ENCODE measurements around the gene NR6A1.

Gene NR6A1

DNA sequence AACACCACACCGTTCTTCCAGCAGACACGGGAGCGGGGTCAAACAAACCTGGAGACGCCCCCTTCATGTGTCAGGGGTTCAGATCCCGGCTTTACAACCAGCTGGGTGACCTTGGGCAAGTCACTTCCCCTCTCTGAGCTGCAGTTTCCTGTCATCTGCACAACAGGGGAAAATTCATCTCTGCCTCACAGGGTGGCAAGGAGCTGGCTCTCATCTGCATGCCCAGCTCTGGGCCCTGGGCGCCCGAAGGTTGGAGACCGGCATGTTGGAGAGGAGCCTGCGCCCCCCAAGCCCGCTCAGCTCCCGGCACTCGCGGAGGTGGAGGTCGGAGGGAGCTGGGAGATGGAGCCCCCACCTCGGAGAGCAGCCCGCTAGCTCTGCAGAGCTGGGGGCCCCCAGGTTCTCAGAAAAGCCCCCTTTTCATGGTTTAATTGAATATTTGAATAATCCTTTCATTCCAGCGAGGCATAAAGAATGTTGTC lies 284.3 kb downstream of the NR6A1 start:
- Histone ChIP-seq H3K4me1 (no peaks in the 10 kb centered on the region), H3K4me2 (no peak overlapping the region), H3K27me3 (no peaks in the 10 kb centered on the region), H3K36me3 (no peaks in the 10 kb centered on the region), H3K27ac (no peak overlapping the region), H3K9me3 (replicated peaks in 1 of 11) (no peaks in the 10 kb centered on the region), H3K4me3 (no peak overlapping the region), H3K9ac (no peak overlapping the region), H4K20me1 (no peaks in the 10 kb centered on the region)
- TF ChIP-seq Cebpa-rat (IDR thresholded peaks at IDR 0.05), result no peak

DNA sequence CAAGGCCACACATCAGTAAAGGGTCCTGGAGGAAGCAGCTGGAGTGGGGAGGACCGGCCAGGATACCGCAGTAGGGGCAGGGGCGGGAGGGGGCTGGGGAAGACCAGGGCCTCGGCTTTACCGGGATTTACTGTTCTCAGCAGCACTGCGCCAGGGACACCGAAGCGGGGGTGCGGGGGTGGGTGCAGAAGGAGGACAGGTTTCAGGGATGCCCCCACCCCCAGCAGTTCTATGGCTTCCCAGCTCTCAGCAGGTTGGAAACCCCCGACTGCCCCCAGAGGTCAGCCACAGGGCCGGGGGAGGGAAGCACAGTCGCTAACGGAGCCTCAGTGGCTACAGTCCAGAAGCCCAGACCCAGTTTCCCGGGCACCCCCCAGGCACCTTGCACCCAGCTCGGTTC lies 285.2 kb downstream of the NR6A1 start:
- no peaks in the 10 kb centered on the region for H3K27me3 ChIP-seq
- no peak for TF ChIP-seq Cebpa-rat (IDR thresholded peaks at IDR 0.05)

GRCh38 chr9:124485201-124485600 lies 285.9 kb downstream of the NR6A1 start:
- H3K9ac ChIP-seq, result no peak overlapping the region
- no peaks in the 10 kb centered on the region for H3K27me3 ChIP-seq
- no peak overlapping the region for H3K4me2 ChIP-seq
- no peak overlapping the region for H3K4me3 ChIP-seq
- TF ChIP-seq Cebpa-rat (IDR thresholded peaks at IDR 0.05), result no peak
- no peak overlapping the region for H3K27ac ChIP-seq
- no peaks in the 10 kb centered on the region for H3K9me3 ChIP-seq (replicated peaks in 1 of 11)
- H3K36me3 ChIP-seq, result no peaks in the 10 kb centered on the region
- no peaks in the 10 kb centered on the region; a peak in 1 of 22 replicates for H4K20me1 ChIP-seq
- peaks cover 0 to 8% (median 0%) of the 10 kb centered on the region in 10 experiments; a peak in 4 of 20 replicates for H3K4me1 ChIP-seq

More for the DNA sequence above, 285.2 kb downstream of the NR6A1 start:
- no peak overlapping the region for H3K9ac ChIP-seq
- no peak overlapping the region for H3K4me2 ChIP-seq
- H4K20me1 ChIP-seq, result no peaks in the 10 kb centered on the region
- no peak overlapping the region for H3K27ac ChIP-seq
- peaks cover 0 to 1% (median 0%) of the 10 kb centered on the region in 10 experiments; a peak in 1 of 20 replicates for H3K4me1 ChIP-seq
- H3K4me3 ChIP-seq, result no peak overlapping the region
- H3K36me3 ChIP-seq, result no peaks in the 10 kb centered on the region
- H3K9me3 ChIP-seq (replicated peaks in 1 of 11), result no peaks in the 10 kb centered on the region

GRCh38 chr9:124483481-124483880 lies 287.6 kb downstream of the NR6A1 start:
- H3K9me3 ChIP-seq (replicated peaks in 1 of 11), result no peaks in the 10 kb centered on the region
- no peak overlapping the region for H3K4me2 ChIP-seq
- peaks cover 0 to 9% (median 5%) of the 10 kb centered on the region in 11 experiments; a peak in 17 of 22 replicates for H3K27me3 ChIP-seq
- H3K27ac ChIP-seq, result no peak overlapping the region
- no peak overlapping the region for H3K9ac ChIP-seq
- TF ChIP-seq Cebpa-rat (IDR thresholded peaks at IDR 0.05), result no peak
- H3K4me1 ChIP-seq, result peaks cover 0 to 9% (median under 1%) of the 10 kb centered on the region in 10 experiments; a peak in 7 of 20 replicates
- H4K20me1 ChIP-seq, result no peaks in the 10 kb centered on the region; a peak in 1 of 22 replicates
- no peaks in the 10 kb centered on the region for H3K36me3 ChIP-seq
- H3K4me3 ChIP-seq, result no peak overlapping the region

GRCh38 chr9:124482431-124483031 lies 288.6 kb downstream of the NR6A1 start:
- no peaks in the 10 kb centered on the region for H3K36me3 ChIP-seq
- H3K9ac ChIP-seq, result no peak overlapping the region
- H3K4me2 ChIP-seq, result no peak overlapping the region
- no peak for TF ChIP-seq Cebpa-rat (IDR thresholded peaks at IDR 0.05)
- H3K27ac ChIP-seq, result no peak overlapping the region
- H3K9me3 ChIP-seq (replicated peaks in 1 of 11), result no peaks in the 10 kb centered on the region
- H4K20me1 ChIP-seq, result no peaks in the 10 kb centered on the region; a peak in 1 of 22 replicates
- peaks cover 0 to 15% (median 6%) of the 10 kb centered on the region in 10 experiments; a peak in 11 of 20 replicates for H3K4me1 ChIP-seq
- no peak overlapping the region for H3K4me3 ChIP-seq
- peaks cover 4 to 17% (median 12%) of the 10 kb centered on the region in 11 experiments; a peak in 20 of 22 replicates for H3K27me3 ChIP-seq

GRCh38 chr9:124481115-124481514 lies 290.0 kb downstream of the NR6A1 start:
- H3K4me2 ChIP-seq, result no peak overlapping the region
- H3K9ac ChIP-seq, result no peak overlapping the region
- no peaks in the 10 kb centered on the region for H3K36me3 ChIP-seq
- no peaks in the 10 kb centered on the region; a peak in 1 of 22 replicates for H4K20me1 ChIP-seq
- H3K4me3 ChIP-seq, result no peak overlapping the region
- H3K27ac ChIP-seq, result no peak overlapping the region
- no peak for TF ChIP-seq Cebpa-rat (IDR thresholded peaks at IDR 0.05)
- H3K9me3 ChIP-seq (replicated peaks in 1 of 11), result no peaks in the 10 kb centered on the region
- H3K4me1 ChIP-seq, result peaks cover 8 to 28% (median 17%) of the 10 kb centered on the region in 10 experiments
- H3K27me3 ChIP-seq, result peaks cover 14 to 26% (median 22%) of the 10 kb centered on the region in 11 experiments; a peak in 21 of 22 replicates

- no peak overlapping the region; a peak in 1 of 22 replicates for H3K4me2 ChIP-seq
- peaks cover 14 to 26% (median 22%) of the 10 kb centered on the region in 11 experiments; a peak in 21 of 22 replicates for H3K27me3 ChIP-seq
- H3K9me3 ChIP-seq (replicated peaks in 1 of 11), result no peaks in the 10 kb centered on the region
- H3K4me1 ChIP-seq, result peaks cover 13 to 33% (median 22%) of the 10 kb centered on the region in 10 experiments
- no peak overlapping the region; a peak in 1 of 22 replicates for H3K27ac ChIP-seq
- no peaks in the 10 kb centered on the region; a peak in 2 of 22 replicates for H4K20me1 ChIP-seq
- H3K36me3 ChIP-seq, result no peaks in the 10 kb centered on the region
- no peak overlapping the region for H3K4me3 ChIP-seq
- TF ChIP-seq Cebpa-rat (IDR thresholded peaks at IDR 0.05), result no peak
- H3K9ac ChIP-seq, result no peak overlapping the region
Measured at GRCh38 chr9:124480621-124480981, 290.5 kb downstream of the NR6A1 start.

DNA sequence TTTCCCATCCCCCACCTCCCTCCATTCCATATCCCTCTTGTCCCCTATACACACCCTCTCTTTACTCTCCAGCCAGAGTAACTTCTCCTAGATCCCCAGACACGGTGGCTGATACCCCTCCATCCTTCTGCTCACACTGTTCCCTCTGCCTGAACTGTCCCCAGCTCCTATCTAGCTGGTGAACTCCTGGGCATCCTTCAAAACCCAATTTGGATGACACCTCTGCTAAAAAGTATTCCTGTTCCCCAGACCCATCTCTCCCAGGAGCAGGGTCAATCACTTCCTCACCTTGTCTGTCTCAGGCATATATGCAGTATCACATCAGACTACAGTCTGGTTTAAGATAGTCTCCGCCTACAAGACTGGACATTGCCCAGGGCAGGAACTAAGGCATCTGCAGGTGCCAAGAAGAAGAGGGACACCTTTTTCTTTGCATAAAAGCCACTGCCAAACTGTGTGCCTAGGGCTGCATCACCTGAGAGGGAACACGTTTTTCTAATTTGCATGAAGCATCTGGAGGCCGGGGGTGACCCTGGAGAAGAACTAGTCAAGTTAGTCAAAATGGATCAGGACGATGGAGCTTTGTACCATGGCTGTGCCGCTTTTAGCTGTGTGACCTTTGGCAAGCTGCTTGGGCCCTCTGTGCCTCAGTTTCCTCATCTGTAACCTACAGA lies 291.0 kb downstream of the NR6A1 start:
- H3K4me2 ChIP-seq, result no peak overlapping the region; a peak in 1 of 22 replicates
- TF ChIP-seq Cebpa-rat (IDR thresholded peaks at IDR 0.05), result no peak

GRCh38 chr9:124479371-124479770 lies 291.7 kb downstream of the NR6A1 start:
- Histone ChIP-seq H3K9me3 (replicated peaks in 1 of 11) (no peaks in the 10 kb centered on the region), H3K27me3 (peaks cover 14 to 26% (median 22%) of the 10 kb centered on the region in 11 experiments; a peak in 21 of 22 replicates), H3K36me3 (no peaks in the 10 kb centered on the region), H3K4me2 (no peak overlapping the region), H3K27ac (no peak overlapping the region), H4K20me1 (no peaks in the 10 kb centered on the region; a peak in 2 of 22 replicates), H3K4me3 (no peak overlapping the region), H3K9ac (no peak overlapping the region), H3K4me1 (peaks cover 17 to 38% (median 26%) of the 10 kb centered on the region in 10 experiments)
- no peak for TF ChIP-seq Cebpa-rat (IDR thresholded peaks at IDR 0.05)

More for the DNA sequence above, 291.0 kb downstream of the NR6A1 start:
- Histone ChIP-seq H4K20me1 (no peaks in the 10 kb centered on the region; a peak in 2 of 22 replicates), H3K36me3 (no peaks in the 10 kb centered on the region), H3K27me3 (peaks cover 14 to 26% (median 22%) of the 10 kb centered on the region in 11 experiments; a peak in 21 of 22 replicates), H3K4me3 (no peak overlapping the region), H3K9me3 (replicated peaks in 1 of 11) (no peaks in the 10 kb centered on the region), H3K4me1 (peaks cover 17 to 38% (median 26%) of the 10 kb centered on the region in 10 experiments), H3K9ac (no peak overlapping the region), H3K27ac (no peak overlapping the region)
